Measurements from ENCODE around the gene SERPING1. TPM values are rescaled to one million over a fixed set of nuclear protein-coding genes. Genes with fewer than 3 reads are reported as not detected.
A peak's percentile ranks its signal among the peaks of the same experiment; 100 is the strongest.

The SERPING1 gene
- total RNA-seq, 6 experiments from 2014 or later: 0.11 to 0.51 (median 0.25) TPM; not detected in 1

GRCh38 chr11:57555393-57555792, 42.1 kb upstream of the SERPING1 start:
- TF ChIP-seq, protein P1, sequence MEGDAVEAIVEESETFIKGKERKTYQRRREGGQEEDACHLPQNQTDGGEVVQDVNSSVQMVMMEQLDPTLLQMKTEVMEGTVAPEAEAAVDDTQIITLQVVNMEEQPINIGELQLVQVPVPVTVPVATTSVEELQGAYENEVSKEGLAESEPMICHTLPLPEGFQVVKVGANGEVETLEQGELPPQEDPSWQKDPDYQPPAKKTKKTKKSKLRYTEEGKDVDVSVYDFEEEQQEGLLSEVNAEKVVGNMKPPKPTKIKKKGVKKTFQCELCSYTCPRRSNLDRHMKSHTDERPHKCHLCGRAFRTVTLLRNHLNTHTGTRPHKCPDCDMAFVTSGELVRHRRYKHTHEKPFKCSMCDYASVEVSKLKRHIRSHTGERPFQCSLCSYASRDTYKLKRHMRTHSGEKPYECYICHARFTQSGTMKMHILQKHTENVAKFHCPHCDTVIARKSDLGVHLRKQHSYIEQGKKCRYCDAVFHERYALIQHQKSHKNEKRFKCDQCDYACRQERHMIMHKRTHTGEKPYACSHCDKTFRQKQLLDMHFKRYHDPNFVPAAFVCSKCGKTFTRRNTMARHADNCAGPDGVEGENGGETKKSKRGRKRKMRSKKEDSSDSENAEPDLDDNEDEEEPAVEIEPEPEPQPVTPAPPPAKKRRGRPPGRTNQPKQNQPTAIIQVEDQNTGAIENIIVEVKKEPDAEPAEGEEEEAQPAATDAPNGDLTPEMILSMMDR (IDR thresholded peaks at IDR 0.05): no peak
- Mint-ChIP-seq H3K9me3 (no peaks in the 10 kb centered on the region), H3K36me3 (ENCODE audit: low read depth) (peaks cover 19% of the 10 kb centered on the region), H3K4me3 (no peak overlapping the region), H3K4me1 (ENCODE audit: low read depth) (no peaks in the 10 kb centered on the region), H3K27ac (no peak overlapping the region), H3K27me3 (ENCODE audit: insufficient read depth) (peaks cover 1% of the 10 kb centered on the region; the same call in 1 of the 2 replicates)
- DNase-seq: no peak

- H3K36me3 Mint-ChIP-seq (ENCODE audit: low read depth): peaks cover 19% of the 10 kb centered on the region
- no peaks in the 10 kb centered on the region for H3K9me3 Mint-ChIP-seq
- no peak overlapping the region for H3K27ac Mint-ChIP-seq
- no peak overlapping the region for H3K4me3 Mint-ChIP-seq
- peaks cover 1% of the 10 kb centered on the region; the same call in 1 of the 2 replicates for H3K27me3 Mint-ChIP-seq (ENCODE audit: insufficient read depth)
- no peak for DNase-seq
- H3K4me1 Mint-ChIP-seq (ENCODE audit: low read depth): no peaks in the 10 kb centered on the region
- TF ChIP-seq, protein P1 (IDR thresholded peaks at IDR 0.05): no peak
These were observed 41.4 kb upstream of the SERPING1 start for GRCh38 chr11:57556041-57556440.

- no peak for DNase-seq
- no peak overlapping the region for H3K4me3 Mint-ChIP-seq
- 0 out of 2 replicates have a peak, but pooled peaks cover 5% of the 10 kb centered on the region for H3K4me1 Mint-ChIP-seq (ENCODE audit: low read depth)
- no peak overlapping the region for H3K27ac Mint-ChIP-seq
- no peaks in the 10 kb centered on the region for H3K9me3 Mint-ChIP-seq
- peaks cover 1% of the 10 kb centered on the region; the same call in 1 of the 2 replicates for H3K27me3 Mint-ChIP-seq (ENCODE audit: insufficient read depth)
- TF ChIP-seq, protein P1 (IDR thresholded peaks at IDR 0.05): no peak
- no peaks in the 10 kb centered on the region for H3K36me3 Mint-ChIP-seq (ENCODE audit: low read depth)
These were observed 37.3 kb upstream of the SERPING1 start for GRCh38 chr11:57560146-57560545.

GRCh38 chr11:57562596-57562995, 34.9 kb upstream of the SERPING1 start:
- no peaks in the 10 kb centered on the region for H3K27me3 Mint-ChIP-seq (ENCODE audit: insufficient read depth)
- H3K36me3 Mint-ChIP-seq (ENCODE audit: low read depth): no peaks in the 10 kb centered on the region
- H3K4me1 Mint-ChIP-seq (ENCODE audit: low read depth): peaks cover 22% of the 10 kb centered on the region
- H3K27ac Mint-ChIP-seq: no peak overlapping the region
- TF ChIP-seq, protein P1 (IDR thresholded peaks at IDR 0.05): no peak
- H3K9me3 Mint-ChIP-seq: no peaks in the 10 kb centered on the region
- no peak for DNase-seq
- no peak overlapping the region for H3K4me3 Mint-ChIP-seq

DNA sequence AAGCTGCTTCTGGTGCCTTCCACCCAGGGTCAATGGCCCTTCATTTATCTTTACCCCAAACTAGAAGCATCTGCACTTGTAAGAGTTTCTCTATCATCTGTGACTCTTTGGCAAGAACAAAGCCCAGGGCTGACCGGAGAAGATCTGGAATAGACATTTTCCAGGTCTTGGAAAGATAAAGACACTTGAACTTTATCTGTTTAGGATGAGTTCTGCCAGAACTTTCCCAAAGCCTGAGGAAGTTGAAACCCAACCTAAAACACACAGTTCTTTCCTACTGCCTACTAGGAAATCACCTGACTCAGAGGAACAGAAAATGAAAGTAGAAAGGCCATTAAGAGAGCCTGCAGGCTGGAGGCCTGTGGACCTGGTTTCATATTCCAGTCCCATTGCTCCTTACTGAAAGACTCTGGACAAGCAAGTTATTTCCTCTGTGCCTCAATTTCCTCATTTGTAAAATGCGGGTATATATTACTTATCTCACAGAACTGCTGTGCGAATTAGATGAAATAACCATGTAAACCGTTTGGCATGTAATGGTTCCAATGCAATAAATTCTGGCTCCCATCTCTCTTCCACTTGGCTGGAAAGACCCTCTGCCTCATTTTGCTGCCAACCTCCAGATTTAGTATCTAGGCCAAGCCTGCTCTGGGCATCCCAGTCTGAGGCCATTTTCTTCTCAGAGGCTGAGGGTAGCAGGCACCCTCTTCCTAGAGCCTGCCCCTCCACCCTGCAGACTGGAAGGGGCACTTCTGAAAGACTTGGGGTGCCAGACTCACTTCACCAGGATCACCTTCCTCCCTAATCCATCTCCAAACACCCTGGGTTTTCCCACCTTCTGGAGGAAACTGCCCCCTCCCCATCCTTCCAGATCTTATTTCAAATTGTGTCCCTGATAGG, 31.2 kb upstream of the SERPING1 start:
- Mint-ChIP-seq H3K4me1 (ENCODE audit: low read depth) (peaks cover 37% of the 10 kb centered on the region), H3K9me3 (no peaks in the 10 kb centered on the region), H3K36me3 (ENCODE audit: low read depth) (no peaks in the 10 kb centered on the region), H3K27ac (peak overlapping the region; percentile 67), H3K27me3 (ENCODE audit: insufficient read depth) (peaks cover under 1% of the 10 kb centered on the region; the same call in 1 of the 2 replicates), H3K4me3 (peak overlapping the region; percentile 87)
- TF ChIP-seq, protein P1 (IDR thresholded peaks at IDR 0.05): no peak
- DNase-seq: peak; percentile 13
